Stimulated activated CD8-positive, alpha-beta memory T cell treated with anti-CD3 and anti-CD28 coated beads, Interleukin-15, amount 100 ng/mL, for 4 hours (primary cell): ENCODE measurements around the gene COL6A3.
"Not testable (repeated sequence)": the region's sequence is repeated elsewhere in the genome, so short reads cannot be mapped to it uniquely, and the experiment has no call there.

Experiments used
- DNase-seq, 2 donors: peaks; one replicate each; pipeline ENCODE4 v3.0.0-alpha.2; 2020; ENCODE audit warnings: low read depth in 2 of 2

Gene COL6A3

GRCh38 chr2:237384672-237385020, 29.3 kb downstream of the COL6A3 start:
- DNase-seq = no peak

DNA sequence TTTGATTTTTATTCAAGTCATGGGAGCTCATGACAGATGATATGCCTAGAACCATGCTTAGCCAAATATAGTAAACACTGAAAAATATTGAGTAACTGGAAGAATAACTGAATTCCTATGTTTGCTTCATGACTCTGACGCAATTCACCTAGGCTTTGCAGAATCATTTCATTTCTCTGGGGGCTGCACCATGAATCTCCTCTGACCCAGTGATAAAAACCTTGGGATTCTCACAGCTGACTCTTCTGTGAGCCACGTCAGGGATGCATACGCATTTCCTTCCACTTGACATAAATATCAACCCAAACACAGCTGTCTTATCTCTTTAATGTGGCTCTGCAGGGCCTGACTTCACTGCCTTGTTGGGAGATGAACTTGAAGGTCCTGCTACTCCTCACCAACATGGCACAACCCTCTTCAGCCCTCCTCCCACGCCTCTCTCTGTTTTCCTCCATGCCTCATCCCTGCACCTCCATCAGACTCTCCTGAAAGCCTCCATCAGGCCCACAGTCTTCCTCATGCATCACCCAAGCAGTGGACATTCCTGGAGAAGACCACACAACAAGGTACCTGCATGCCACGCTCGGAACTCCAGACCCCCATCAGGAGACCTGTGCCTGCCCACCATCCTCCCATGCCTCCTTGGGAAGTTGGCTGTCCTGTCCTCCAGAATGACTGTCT, 29.8 kb downstream of the COL6A3 start:
- DNase-seq = no peak

DNA sequence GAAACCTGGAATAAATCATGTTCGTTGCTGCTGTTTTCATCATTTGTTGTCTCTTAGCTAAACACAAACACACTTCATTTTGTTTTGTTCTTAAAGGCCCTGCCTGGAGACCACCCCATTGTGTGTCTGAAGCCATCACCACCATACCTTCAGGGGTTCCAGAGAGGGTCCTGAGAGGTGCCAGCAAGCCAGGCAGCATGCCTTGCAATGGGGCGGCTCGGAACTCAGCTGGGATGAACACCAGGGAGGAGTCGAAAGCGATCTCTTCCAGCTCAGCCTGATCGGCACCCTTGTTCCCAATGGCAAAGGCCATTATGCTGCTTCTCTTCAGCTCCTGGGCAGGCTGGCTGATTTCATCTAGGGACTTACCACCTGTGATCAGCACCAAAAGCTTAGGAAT, 33.2 kb downstream of the COL6A3 start:
- no peak for DNase-seq

- no peak for DNase-seq
Measured at GRCh38 chr2:237379636-237380035, 34.3 kb downstream of the COL6A3 start.

DNA sequence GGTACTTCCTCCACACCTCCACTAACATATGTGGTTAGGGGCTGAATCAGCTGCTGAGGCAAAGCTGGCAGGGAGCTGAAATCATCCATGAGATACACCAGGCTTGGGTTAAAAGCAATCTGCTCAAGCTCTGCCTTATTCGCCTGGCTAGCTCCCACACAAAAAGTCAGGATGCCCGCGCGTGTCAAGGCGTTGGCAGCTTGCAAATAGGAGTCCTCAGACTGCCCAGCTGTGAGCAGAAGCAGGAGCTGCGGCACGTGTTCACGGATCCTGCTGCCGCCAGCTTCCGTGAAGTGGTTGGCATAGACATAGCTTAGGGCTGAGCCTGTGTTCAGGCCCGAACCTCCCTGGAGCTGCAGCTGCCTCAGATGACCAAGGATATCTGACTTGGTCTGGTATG, 35.3 kb downstream of the COL6A3 start:
- DNase-seq = no peak

DNA sequence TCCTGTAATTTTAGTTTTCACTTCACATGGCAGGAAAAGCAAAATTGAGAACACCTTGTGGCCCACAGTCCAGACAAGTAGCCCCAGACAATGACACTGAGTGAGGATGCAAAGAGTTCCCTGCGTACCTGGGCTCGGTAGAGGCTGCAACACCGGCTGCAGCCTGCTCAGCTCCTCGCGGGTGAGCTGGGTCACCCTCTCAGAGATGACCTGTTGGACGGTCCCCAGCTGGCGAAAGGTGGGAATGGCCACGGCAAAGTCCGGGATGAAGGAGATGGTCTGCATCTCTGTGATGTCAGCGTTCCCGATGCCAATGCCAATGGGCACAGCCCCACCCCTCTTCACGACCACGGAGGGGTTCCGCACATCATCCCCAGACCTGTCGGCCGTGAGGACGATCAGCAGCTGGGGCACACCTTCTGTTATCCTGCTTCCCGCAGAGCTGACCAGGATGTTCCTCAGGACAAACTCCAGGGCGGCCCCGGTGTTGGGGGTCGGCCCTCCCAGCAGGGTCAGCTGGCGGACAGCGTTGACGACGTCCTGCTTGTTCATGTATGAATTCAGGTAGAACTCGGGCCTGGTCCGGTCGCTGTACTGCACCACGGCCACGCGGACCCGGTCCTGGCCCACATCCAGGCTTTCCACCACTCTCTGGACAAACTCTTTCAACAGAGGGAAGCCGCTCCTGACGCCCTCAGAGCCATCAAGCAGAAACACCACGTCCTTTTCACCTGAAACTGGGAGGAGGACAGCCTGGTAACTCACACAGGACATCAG, 39.5 kb downstream of the COL6A3 start:
- no peak for DNase-seq

GRCh38 chr2:237371856-237372255, 42.1 kb downstream of the COL6A3 start:
- no peak for DNase-seq

DNA sequence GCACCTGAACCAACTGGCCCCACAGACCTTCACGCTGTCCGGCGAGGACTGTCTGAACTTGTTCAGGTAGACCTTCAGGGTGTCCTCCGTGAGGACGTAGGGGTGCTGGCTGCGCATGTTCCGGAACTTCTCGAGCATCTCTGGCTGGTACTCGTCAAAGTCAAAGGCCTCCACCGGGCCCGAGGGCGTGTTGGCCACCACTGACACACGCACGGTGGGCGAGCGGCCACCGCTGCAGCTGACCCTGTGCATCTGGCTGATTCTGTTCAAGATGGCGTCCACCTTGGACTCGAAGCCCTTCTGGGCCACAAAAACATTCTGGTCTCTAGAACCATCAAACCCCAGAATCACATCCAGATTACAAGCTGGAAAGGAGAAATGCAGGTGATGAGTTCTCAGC, 48.3 kb downstream of the COL6A3 start:
- DNase-seq = no peak

DNA sequence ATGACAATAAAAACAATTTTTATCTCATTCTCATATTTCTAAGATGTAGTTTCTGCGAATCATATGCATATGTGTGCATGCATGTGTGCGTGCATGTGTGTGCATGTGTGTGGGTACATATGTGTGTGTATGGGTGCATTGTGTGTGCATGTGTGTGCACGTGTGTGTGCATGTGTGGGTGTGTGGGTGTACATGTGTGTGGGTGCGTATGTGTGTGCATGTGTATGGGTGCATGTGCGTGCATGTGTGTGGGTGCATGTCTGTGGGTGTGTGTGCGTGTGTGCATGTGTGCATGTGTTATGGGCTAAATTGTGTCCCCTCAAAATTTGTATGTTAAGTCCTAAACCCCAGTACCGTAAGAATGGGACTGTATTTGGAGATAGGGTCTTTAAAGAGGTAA, 49.3 kb downstream of the COL6A3 start:
- no peak for DNase-seq

DNA sequence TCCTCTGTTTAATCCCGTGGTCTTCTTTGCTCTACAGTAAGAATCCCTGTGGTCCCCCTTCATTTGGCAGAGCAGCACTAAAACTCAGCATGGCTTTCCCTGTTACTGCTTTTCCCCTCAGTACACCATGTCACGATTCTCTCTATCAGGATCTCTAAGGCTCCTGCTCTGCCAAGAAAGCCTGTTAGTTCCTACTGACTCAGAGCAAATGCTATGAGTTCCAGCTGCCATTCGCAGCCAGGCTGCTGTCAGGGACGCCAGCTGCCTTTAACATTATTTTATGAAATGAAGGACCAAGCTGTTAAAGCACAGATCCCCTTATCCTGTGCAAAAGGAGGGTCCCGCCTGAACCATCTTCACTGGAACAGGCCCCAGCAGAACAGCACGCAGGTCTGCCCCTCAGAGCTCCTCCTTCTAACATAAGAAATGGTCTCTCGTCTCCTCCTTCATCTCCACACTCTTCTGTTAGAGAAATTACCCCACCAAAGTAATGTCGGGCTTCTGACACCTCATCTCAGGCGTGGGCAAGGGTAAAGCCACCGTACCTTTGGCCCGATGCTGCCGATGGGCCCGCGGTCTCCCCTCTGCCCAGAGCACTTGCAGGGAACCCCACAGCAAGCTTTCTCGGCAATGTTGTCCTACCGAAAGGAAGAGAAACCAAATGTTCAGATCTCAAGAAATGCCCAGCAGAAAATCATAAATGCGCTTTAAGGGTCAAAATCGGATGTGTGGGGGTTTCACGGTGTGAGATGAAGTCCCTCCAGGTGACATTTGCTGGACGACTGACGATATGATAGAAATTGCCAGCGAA, 52.6 kb downstream of the COL6A3 start:
- no peak for DNase-seq

GRCh38 chr2:237359894-237360780, 53.8 kb downstream of the COL6A3 start:
- DNase-seq = no peak

GRCh38 chr2:237359518-237359840, 54.5 kb downstream of the COL6A3 start:
- no peak for DNase-seq

DNA sequence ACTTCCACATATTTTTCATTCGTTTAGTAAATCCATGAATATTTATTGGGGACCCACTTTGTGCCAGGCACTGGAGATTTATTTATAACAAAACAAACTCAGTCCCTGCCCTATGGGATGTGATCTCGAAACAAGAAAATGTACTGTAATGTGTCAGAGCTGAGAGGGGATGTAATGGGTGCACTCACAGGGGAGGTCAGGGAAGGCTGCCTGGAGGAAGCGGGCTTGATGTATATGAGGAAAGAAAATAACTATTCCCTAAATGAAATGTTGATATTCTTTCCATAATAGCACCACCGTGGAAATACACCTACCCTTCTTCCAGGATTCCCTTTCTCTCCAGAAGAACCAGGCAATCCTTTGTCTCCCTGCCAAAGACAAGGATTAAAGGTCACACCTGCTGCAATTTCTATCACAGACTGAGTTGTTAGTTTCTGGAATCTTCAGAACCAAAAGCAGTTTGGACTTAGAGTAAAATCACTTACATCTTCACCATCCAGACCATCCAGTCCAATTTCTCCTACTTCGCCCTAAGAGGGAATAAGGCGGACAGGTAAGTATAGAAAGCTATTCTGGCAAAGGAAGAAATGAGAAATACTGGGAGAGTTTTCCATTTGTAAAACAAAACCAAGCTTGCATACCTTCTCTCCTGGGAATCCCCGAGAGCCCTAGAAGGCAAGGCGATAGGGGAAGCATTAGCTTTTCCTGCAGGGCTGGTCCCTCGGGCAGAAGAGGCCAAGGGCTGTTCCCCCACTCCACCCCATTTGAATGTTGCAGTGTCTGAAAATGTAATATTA, 55.0 kb downstream of the COL6A3 start:
- DNase-seq = no peak

DNA sequence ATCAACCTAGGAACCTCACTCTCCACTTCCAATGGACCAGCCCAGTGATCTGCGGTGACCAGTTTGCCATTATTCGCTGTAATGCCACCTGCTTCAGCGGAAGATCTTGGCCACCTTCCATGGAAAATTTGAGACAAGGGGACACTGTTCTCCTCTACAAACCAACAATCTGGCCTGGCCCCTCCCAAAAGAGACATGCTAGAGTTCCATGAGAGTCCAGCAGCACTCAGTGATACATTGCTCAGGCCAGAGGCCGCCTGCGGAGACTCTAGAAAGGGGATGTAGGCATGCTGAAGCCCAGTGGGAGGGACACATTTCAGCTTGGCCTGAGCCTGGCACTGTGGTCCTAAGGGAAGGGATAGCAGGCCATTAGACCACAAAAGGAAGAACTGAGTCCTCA, 58.3 kb downstream of the COL6A3 start:
- no peak for DNase-seq

GRCh38 chr2:237354892-237355291, 59.1 kb downstream of the COL6A3 start:
- no peak for DNase-seq

DNA sequence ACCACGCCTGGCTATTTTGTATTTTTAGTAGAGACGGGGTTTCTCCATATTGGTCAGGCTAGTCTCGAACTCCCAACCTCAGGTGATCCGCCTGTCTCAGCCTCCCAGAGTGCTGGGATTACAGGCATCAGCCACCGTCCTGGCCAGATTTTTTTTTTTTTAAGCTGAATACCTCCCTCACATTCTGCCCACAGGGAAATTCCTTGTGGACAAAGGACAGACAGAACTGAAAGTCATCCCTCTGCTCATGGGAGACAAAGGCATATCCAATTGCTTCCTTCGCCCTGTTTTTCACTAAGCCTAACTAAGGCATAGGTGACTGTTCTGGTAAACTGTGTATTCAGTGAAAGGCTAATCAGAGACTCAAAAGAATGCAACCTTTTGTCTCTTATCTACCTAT, 59.8 kb downstream of the COL6A3 start:
- not testable (repeated sequence) for DNase-seq

- DNase-seq = no peak
Measured at GRCh38 chr2:237353215-237353614, 60.7 kb downstream of the COL6A3 start.

GRCh38 chr2:237352279-237352845, 61.6 kb downstream of the COL6A3 start:
- DNase-seq = no peak

DNA sequence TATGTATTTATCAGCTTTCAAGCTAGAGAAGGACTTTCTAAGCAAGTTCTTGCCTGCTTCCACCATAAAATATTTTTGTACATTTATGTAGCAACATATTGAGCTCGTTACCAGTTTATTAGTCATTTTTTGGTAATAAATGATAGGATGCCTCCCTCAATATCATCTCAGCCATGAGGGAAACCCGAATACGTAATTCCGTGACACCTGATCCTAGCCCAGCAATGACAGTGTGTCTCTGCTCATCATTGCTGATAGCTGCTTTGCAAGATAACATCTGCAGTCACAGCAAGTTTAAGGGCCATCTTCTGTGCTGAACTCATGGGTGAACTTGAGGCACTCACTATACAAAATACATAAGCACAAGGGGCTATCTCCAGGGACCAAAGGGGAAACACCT, 62.2 kb downstream of the COL6A3 start:
- DNase-seq = no peak

- DNase-seq = no peak
Measured at GRCh38 chr2:237351046-237351445, 62.9 kb downstream of the COL6A3 start.

DNA sequence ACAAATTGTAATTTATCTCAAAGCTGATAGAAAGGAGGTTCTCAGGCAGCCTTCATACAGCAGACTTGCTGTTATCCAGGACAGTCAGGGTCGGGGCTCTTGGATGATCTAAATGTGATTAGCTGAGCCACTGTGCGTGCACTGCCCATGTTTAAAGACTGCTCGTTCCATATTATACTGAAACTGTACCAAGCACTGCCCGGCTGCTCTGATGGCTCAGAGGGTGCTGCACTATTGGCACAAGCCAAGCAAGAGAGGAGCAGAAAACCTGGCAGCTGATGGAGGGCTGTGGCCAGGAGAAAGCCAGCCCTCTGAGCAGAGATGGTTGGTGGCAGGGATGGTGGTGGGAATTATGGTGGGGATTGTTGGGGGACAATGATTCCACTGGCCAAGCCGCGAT, 63.4 kb downstream of the COL6A3 start:
- no peak for DNase-seq
